MCF 10A (cell line): Measurements from ENCODE around the gene COG8. TPM values are rescaled to one million over a fixed set of nuclear protein-coding genes. Genes with fewer than 3 reads are reported as not detected.

Source experiments
- Bru-seq: library from RNA; stranded (reverse); fragments of 400-500 nt; gene quantifications from one replicate; lab custom pipeline; 2021; lab: Mats Ljungman, UMichigan
- BruChase-seq, 2 experiments: library from RNA; stranded (reverse); fragments of 400-500 nt; gene quantifications; one replicate each; lab custom pipeline; 2021; lab: Mats Ljungman, UMichigan
- BruUV-seq: library from RNA; stranded (reverse); fragments of 400-500 nt; replicated peaks from 2 replicates; lab custom pipeline; 2021; lab: Mats Ljungman, UMichigan
- CTCF ChIA-PET: fragments of 300-600 bp; sonication (Branson Sonifier 250); formaldehyde crosslinking; extraction: SDS; loops from one replicate; lab custom pipeline; 2021; ENCODE audit warnings: antibody characterized with exemption, inconsistent platforms; lab: Yijun Ruan, JAX
- POLR2A ChIA-PET: fragments of 300-600, 350-650 bp; sonication (Branson Sonifier 250); formaldehyde crosslinking; extraction: SDS; loops from one replicate; lab custom pipeline; 2020; ENCODE audit warnings: antibody characterized with exemption, inconsistent platforms; lab: Yijun Ruan, JAX
- DNase-seq: peaks from one replicate; pipeline ENCODE4 v3.0.0-alpha.2; 2018; ENCODE audit not compliant: unreplicated experiment
- H3K27ac Mint-ChIP-seq: one replicate; pipeline ENCODE4 v1.8.0; 2022; ENCODE audit warnings: mild to moderate bottlenecking, low read depth, mixed read lengths; ENCODE audit not compliant: unreplicated experiment
- H3K27me3 Mint-ChIP-seq: one replicate; pipeline ENCODE4 v1.8.0; 2022; ENCODE audit warnings: mixed read lengths; ENCODE audit not compliant: insufficient read depth, unreplicated experiment
- H3K36me3 Mint-ChIP-seq: one replicate; pipeline ENCODE4 v1.8.0; 2022; ENCODE audit warnings: mild to moderate bottlenecking, moderate library complexity, mixed read lengths; ENCODE audit not compliant: insufficient read depth, unreplicated experiment
- H3K4me1 Mint-ChIP-seq: one replicate; pipeline ENCODE4 v1.8.0; 2022; ENCODE audit warnings: mixed read lengths; ENCODE audit not compliant: insufficient read depth, unreplicated experiment
- H3K4me3 Mint-ChIP-seq: one replicate; pipeline ENCODE4 v1.8.0; 2022; ENCODE audit warnings: mild to moderate bottlenecking, moderate library complexity, mixed read lengths; ENCODE audit not compliant: unreplicated experiment
- H3K9me3 Mint-ChIP-seq: one replicate; pipeline ENCODE4 v1.8.0; 2022; ENCODE audit warnings: mixed read lengths; ENCODE audit not compliant: unreplicated experiment
- intact Hi-C: fragments of 100-400 bp; cut with micrococcal nuclease; formaldehyde crosslinking; loops from 2 replicates; pipeline ENCODE4 v1.14.1; 2022
- long read RNA-seq: library from polyadenylated mRNA; stranded (forward); transcript quantifications from one replicate; pipeline ENCODE4 v2.0.0, GENCODE V29; 2022
- total RNA-seq: library from RNA; stranded (reverse); gene quantifications from 2 replicates; pipeline ENCODE4 v1.2.3, GENCODE V29; 2022
- TF ChIP-seq, protein P1 (sequence below): fragments of 200-600 bp; IDR thresholded peaks from one replicate; pipeline ENCODE4 v1.8.0; 2022; ENCODE audit warnings: antibody characterized with exemption, mild to moderate bottlenecking; ENCODE audit not compliant: unreplicated experiment

The COG8 gene, protein sequence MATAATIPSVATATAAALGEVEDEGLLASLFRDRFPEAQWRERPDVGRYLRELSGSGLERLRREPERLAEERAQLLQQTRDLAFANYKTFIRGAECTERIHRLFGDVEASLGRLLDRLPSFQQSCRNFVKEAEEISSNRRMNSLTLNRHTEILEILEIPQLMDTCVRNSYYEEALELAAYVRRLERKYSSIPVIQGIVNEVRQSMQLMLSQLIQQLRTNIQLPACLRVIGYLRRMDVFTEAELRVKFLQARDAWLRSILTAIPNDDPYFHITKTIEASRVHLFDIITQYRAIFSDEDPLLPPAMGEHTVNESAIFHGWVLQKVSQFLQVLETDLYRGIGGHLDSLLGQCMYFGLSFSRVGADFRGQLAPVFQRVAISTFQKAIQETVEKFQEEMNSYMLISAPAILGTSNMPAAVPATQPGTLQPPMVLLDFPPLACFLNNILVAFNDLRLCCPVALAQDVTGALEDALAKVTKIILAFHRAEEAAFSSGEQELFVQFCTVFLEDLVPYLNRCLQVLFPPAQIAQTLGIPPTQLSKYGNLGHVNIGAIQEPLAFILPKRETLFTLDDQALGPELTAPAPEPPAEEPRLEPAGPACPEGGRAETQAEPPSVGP
- total RNA-seq: 29.3 and 33.3 TPM in 2 replicates
- Bru-seq, nascent RNA: percentile 82 among the genes with signal in this experiment
- BruChase-seq, experiment 1, labeled RNA remaining after a 6-hour chase: percentile 96 among the genes with signal in this experiment
- percentile 95 among the genes with signal in this experiment for BruChase-seq, experiment 2, labeled RNA remaining after a 2-hour chase
- long read RNA-seq, full-length matches to known transcripts: 54 of 72 reads
- long read RNA-seq, partial matches to known transcripts: 6 of 72 reads
- long read RNA-seq, other reads (novel, unspliced or antisense): 12 of 72 reads

DNA sequence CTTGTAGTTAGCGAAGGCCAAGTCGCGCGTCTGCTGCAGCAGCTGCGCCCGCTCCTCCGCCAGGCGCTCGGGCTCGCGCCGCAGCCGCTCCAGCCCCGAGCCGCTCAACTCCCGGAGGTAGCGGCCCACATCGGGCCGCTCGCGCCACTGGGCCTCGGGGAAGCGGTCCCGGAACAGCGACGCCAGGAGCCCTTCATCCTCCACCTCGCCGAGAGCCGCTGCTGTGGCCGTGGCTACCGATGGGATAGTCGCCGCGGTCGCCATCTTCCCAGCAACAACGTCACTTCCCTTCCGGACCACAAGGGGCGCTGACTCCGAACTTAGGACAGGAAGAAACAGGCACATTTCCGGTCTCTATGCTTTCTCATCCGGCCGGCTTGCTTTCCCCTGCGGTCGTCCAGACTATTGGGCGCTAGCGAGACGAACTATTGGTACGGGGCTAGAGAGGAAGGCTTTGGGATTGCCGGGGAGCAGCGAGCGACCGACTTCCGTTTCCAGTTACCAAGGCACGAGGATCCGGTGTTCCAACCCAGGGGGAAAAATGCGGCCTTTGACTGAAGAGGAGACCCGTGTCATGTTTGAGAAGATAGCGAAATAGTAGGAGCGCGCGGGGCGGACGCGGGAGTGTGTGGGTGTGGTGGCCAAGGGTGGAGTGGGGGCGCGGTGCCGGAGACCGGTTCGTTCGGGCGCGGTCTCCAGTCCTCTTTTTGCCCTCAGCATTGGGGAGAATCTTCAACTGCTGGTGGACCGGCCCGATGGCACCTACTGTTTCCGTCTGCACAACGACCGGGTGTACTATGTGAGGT lies at the start of gene COG8, which contains the start of gene NIP7:
TSS of gene COG8 (minus strand) at position 276 of the 806 bp plus-strand sequence. CDS start at position 264, 12 bp downstream.
TSS of gene NIP7 (plus strand) at position 484 of the 806 bp plus-strand sequence. CDS start at position 542, 58 bp downstream.
- TF ChIP-seq, protein P1, sequence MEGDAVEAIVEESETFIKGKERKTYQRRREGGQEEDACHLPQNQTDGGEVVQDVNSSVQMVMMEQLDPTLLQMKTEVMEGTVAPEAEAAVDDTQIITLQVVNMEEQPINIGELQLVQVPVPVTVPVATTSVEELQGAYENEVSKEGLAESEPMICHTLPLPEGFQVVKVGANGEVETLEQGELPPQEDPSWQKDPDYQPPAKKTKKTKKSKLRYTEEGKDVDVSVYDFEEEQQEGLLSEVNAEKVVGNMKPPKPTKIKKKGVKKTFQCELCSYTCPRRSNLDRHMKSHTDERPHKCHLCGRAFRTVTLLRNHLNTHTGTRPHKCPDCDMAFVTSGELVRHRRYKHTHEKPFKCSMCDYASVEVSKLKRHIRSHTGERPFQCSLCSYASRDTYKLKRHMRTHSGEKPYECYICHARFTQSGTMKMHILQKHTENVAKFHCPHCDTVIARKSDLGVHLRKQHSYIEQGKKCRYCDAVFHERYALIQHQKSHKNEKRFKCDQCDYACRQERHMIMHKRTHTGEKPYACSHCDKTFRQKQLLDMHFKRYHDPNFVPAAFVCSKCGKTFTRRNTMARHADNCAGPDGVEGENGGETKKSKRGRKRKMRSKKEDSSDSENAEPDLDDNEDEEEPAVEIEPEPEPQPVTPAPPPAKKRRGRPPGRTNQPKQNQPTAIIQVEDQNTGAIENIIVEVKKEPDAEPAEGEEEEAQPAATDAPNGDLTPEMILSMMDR: peak; percentile 76
- CTCF ChIA-PET: interaction anchor here (0.7 to 1.3 kb wide), 8 partner anchors 11 to 415 kb away, joined by 3 to 5 read pairs (median 3); partner anchors contain the start of gene NOB1
- Mint-ChIP-seq H3K4me1 (peaks cover 5% of the 10 kb centered on the region), H3K36me3 (peaks cover 80% of the 10 kb centered on the region), H3K9me3 (no peaks in the 10 kb centered on the region), H3K27me3 (no peaks in the 10 kb centered on the region), H3K4me3 (peak within 1 kb of the TSS; percentile 88), H3K27ac (peak within 1 kb of the TSS; percentile 95)
- intact Hi-C loops: loop anchor here (1.0 to 5.0 kb wide), 2 partner anchors 9 to 258 kb away; partner anchors contain the start of gene PDF
- no TSS peak for BruUV-seq
- peak; percentile 99 for DNase-seq
- POLR2A ChIA-PET: interaction anchor here (0.6 to 6.5 kb wide), 18 partner anchors 9 to 1466 kb away, joined by 3 to 114 read pairs (median 4); partner anchors contain the start of genes EDC4, PDF, TERF2 and TMED6

DNA sequence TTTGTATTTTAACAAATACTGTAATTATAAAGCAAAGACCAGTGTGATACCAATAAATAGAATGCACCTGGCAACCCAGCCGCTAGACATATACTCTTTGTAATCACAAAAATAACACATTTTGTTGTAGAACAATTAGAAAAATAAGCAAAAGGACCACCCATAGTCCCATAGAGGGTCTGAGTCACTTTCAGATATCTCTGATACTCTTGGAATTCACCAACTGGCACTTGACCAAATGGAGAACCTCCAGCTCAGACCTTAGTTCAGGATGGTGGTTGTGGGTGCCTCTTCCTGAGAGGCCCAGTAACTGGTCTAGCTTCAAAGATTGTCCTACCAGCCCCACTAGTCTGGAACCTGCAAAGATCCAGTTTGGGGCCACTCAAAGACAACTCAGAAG lies 47.2 kb upstream of the COG8 start:
- Mint-ChIP-seq H3K4me1 (peaks cover 18% of the 10 kb centered on the region), H3K27ac (no peak overlapping the region), H3K4me3 (peak overlapping the region; percentile 90), H3K36me3 (peaks cover 40% of the 10 kb centered on the region), H3K9me3 (no peaks in the 10 kb centered on the region), H3K27me3 (no peaks in the 10 kb centered on the region)
- ChIA-PET CTCF (interaction anchor here (1.1 to 2.3 kb wide), 2 partner anchors 10 to 39 kb away, joined by 4 to 11 read pairs; no protein-coding TSS in a partner anchor), POLR2A (interaction anchor here (1.0 to 3.9 kb wide), 9 partner anchors 9 to 376 kb away, joined by 4 to 20 read pairs (median 6); partner anchors contain the start of genes COG8, NIP7, NOB1 and NQO1)
- TF ChIP-seq, protein P1: no peak
- no peak for DNase-seq
- intact Hi-C loops: no loop called here
- BruUV-seq: no TSS peak

DNA sequence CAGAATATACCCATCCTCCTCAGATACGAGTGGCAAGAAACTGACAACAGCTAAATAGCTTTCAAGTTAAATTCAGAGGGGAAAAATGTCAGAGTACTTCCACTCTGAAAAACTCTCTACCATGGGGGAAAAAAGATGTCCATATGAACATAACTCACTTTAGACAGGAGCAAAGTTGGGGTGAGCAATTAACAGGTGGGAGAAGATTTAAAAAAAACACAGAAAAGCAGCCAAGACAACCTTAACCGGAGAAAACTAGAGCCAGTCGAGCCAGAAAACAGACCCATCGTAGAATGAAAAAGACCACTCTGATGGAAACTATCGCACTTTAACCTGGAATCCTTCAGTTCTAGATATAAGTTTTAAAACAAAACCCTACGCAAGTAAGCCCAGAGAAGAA lies 45.6 kb upstream of the COG8 start:
- Mint-ChIP-seq H3K9me3 (no peaks in the 10 kb centered on the region), H3K27me3 (no peaks in the 10 kb centered on the region), H3K4me3 (peak overlapping the region; percentile 90), H3K27ac (peak overlapping the region; percentile 88), H3K4me1 (peaks cover 18% of the 10 kb centered on the region), H3K36me3 (peaks cover 54% of the 10 kb centered on the region)
- TSS peak; percentile 47 for BruUV-seq
- ChIA-PET POLR2A (interaction anchor here (0.5 to 3.9 kb wide), 15 partner anchors 9 to 377 kb away, joined by 3 to 20 read pairs (median 4); partner anchors contain the start of genes COG8, CYB5B, NIP7 and NOB1), CTCF (interaction anchor here (0.7 to 1.4 kb wide), 3 partner anchors 11 to 58 kb away, joined by 3 to 4 read pairs (median 3); no protein-coding TSS in a partner anchor)
- intact Hi-C loops: no loop called here
- TF ChIP-seq, protein P1: no peak
- no peak for DNase-seq
